Measurements from ENCODE around the gene PAGE4. TPM values are rescaled to one million over a fixed set of nuclear protein-coding genes. Genes with fewer than 3 reads are reported as not detected.

PAGE4 gene
- total RNA-seq, 1 donor from 2014 or later, result not detected

DNA sequence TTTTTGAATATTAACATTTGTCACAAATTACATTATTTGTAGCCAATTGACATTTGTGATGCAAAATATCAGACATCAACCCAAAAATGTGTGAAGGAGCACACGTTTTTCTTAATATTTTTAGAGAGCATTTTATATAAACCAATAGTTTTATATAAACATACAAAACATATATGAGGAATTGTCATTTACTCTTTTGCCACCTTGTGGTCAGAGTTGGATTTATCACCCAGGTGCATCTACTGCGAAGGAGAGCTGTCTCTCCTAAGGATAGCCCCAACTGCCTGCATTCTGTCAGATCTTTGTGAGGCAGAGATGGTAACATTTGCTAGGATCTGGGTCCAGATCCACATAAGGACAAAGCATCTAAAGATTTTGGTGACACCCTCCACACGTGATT is 47.6 kb downstream of the PAGE4 start:
- DNase-seq, result peak; percentile 55

DNA sequence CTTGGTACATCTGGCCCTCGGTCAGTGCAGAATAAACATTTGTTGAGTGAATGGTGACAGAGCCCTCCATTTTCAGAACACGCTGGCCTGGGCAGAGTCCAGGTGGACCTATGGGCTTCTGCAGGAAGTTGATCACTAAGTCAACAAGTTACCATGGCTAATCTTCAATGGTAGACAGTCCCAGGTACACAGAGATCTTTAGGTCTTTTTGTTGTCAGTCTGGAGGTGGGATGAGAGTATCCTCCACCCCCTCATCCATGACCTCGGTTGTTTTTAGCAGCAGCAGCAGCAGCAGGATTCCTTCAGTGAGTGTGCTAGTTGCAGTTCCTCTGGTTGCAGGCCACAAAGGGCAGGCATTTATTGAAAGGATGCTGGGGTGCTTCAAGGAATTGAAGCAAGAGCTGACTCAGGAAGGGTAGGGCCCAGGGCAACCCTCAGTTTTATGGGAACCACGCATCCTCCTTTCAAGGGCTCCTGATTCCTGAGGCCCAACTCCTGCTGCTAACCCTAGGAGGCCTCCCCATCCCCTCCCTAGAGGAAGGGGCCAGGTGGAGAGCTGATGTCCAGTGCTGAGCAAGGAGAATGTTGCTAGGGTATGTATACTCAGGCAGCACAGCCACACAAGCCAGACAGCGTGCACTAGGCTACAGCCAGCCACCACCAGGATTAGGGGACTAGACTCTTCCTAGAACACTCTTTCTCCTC is 48.4 kb downstream of the PAGE4 start:
- DNase-seq, result no peak

DNA sequence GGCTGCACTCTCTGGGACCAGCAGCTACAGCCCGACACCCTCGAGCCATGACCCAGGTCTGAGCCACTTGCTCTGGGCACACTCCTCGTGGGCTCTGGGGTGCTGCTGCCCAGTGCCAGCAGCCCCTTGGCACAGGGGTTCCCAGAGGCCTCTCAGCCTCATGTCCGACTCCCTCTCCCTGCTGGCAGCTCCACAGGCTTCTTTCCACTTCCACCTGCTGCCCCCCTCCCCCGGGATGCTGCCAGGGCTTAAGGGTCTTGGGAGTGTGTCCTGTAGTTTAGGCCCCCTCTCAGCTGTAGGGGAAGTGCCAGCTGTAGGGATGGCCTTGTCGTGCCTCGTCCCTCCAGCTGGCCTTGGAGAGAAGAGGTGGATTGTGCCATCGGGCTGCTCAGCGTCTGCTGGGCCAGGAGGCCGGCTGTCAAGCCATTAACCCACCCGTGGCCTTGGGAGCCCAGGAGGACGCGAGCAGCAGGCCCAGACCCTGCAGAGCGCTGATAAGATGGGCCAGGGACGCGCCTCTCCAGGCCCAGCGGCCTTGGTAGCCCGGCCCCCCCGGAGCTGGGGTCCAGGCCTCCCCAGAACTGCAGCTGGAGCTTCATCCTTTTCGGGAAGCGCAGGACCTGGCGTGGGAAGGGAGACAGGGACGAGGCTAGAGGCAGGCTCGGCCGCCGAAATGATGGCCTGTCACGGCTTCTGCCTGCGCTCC is 49.2 kb downstream of the PAGE4 start:
- DNase-seq, result peak; percentile 22

DNA sequence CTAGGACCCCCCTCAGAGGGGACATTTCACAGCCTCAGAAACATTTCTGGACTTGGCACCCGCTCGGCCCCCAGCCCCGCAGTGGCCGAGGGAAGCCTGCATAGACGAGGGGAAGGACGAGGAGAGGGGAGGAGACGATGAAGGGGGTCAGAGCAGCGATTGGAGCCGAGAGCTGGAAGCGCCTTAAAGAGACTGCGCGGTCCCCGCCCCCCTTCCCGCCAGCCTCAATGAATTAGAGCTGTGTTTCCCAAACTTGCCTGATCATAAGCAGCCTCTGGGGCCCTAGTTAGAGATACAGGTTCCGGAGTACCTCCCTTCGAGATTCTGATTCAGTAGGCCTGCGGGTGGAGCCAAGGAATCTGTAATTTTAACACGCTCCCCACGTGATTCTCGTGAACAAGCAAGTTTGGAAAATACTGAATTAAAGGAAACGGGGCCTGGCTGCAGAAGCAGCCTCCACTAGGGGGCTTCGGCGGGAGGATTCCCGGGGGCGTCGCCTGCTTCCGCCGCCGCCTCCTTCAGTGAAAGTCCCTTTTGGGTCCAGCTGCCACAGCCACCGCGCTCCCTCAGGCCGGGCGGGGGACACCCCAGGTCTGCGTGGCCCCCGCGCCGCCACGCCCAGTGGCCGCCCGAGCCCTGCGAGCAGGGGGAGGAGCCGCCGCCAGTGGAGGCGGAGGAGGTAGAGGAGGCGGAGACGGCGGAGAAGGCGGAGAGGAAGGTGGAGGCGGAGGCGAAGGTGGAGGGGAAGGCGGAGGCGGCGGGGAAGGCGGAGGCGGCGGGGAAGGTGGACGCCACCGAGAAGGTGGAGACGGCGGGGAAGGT is 49.9 kb downstream of the PAGE4 start, which contains the start of gene USP27X:
Gene USP27X (plus strand): TSS at position 651 of the 822 bp plus-strand sequence. CDS start 824 bp downstream, outside the sequence.
- DNase-seq, result peak; percentile 86

DNA sequence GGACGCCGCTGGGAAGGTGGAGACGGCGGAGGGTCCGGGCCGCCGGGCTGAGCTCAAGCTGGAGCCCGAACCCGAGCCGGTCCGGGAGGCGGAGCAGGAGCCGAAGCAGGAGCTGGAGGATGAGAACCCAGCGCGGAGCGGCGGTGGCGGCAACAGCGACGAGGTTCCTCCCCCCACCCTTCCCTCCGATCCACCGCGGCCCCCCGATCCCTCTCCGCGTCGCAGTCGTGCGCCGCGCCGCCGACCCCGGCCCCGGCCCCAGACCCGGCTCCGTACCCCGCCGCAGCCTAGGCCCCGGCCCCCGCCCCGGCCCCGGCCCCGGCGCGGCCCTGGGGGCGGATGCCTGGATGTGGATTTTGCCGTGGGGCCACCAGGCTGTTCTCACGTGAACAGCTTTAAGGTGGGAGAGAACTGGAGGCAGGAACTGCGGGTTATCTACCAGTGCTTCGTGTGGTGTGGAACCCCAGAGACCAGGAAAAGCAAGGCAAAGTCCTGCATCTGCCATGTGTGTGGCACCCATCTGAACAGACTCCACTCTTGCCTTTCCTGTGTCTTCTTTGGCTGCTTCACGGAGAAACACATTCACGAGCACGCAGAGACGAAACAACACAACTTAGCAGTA is 50.7 kb downstream of the PAGE4 start:
- no peak for DNase-seq

DNA sequence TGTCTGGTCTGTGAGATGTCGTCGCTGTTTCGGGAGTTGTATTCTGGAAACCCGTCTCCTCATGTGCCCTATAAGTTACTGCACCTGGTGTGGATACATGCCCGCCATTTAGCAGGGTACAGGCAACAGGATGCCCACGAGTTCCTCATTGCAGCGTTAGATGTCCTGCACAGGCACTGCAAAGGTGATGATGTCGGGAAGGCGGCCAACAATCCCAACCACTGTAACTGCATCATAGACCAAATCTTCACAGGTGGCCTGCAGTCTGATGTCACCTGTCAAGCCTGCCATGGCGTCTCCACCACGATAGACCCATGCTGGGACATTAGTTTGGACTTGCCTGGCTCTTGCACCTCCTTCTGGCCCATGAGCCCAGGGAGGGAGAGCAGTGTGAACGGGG is 51.6 kb downstream of the PAGE4 start:
- no peak for DNase-seq

Other genes starting within 250 kb of the PAGE4 start
- not detected for gene GAGE12H, start 249.4 kb upstream of the PAGE4 start, total RNA-seq
- not detected for gene GAGE2A, start 239.8 kb upstream of the PAGE4 start, total RNA-seq
- gene GAGE1, start 230.3 kb upstream of the PAGE4 start, total RNA-seq, result not detected
- not detected for gene PAGE1, start 133.3 kb upstream of the PAGE4 start, total RNA-seq
- gene USP27X, start 50.2 kb downstream of the PAGE4 start, total RNA-seq, result 2.3 TPM
- gene CLCN5, start 93.3 kb downstream of the PAGE4 start, total RNA-seq, result 96.9 TPM

Measured in tongue (tissue), 2 donors.